ENCODE measurements around the gene CHCHD6.

DNA sequence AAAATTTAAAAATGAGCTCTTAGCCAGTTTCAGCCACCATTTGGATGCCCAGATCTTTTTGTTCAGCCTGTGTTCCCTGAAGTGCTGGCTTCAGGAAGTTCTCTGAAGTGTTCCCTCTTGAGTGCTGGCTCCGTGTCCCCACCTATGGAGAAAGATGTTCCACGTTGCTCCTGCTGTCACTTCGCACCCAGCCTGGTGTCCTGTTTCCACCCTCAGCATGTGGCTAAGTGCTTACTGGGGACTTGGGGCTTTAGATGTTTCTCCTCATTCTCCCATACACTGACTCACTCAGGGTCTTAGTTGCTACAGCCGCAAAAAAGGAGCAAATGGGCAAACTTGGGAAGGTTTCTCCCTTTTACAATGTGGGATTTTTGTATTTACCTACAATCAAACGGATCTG is 16.6 kb downstream of the CHCHD6 start:
- TF ChIP-seq CTCF (IDR thresholded peaks at IDR 0.05) (no peak), POLR2A (IDR thresholded peaks at IDR 0.05) (no peak)

Data from right lobe of liver (tissue), 4 donors.